ENCODE data around the gene SH3D19.

DNA sequence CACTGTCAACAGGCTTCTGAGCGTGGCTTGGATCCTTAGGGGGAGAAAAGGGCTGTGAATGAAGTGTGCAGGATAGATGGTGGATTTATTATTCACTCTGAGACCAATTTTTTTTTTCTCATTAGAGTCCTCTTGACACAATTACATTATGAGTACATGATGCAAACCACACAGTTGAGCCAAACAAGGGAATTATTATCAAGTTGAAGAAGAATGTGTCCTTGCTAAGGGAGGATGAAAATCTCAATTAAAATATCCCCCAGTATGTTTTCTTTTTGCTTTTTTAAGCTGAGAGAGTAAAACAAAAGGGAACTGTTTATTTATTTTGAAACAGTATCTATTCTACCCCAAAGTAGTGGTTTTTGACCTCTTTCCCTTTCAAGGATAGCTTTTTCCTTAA is 185.6 kb downstream of the SH3D19 start:
- TF ChIP-seq, protein P1, sequence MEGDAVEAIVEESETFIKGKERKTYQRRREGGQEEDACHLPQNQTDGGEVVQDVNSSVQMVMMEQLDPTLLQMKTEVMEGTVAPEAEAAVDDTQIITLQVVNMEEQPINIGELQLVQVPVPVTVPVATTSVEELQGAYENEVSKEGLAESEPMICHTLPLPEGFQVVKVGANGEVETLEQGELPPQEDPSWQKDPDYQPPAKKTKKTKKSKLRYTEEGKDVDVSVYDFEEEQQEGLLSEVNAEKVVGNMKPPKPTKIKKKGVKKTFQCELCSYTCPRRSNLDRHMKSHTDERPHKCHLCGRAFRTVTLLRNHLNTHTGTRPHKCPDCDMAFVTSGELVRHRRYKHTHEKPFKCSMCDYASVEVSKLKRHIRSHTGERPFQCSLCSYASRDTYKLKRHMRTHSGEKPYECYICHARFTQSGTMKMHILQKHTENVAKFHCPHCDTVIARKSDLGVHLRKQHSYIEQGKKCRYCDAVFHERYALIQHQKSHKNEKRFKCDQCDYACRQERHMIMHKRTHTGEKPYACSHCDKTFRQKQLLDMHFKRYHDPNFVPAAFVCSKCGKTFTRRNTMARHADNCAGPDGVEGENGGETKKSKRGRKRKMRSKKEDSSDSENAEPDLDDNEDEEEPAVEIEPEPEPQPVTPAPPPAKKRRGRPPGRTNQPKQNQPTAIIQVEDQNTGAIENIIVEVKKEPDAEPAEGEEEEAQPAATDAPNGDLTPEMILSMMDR (IDR thresholded peaks at IDR 0.05; ENCODE audit: borderline replicate concordance, extremely low read depth, low read length, poor library complexity, severe bottlenecking): no peak
- TF ChIP-seq EZH2 (IDR thresholded peaks at IDR 0.05; ENCODE audit: borderline replicate concordance, low read depth, low read length, severe bottlenecking): no peak
